Measurements from ENCODE around the gene DTL.

DTL gene

DNA sequence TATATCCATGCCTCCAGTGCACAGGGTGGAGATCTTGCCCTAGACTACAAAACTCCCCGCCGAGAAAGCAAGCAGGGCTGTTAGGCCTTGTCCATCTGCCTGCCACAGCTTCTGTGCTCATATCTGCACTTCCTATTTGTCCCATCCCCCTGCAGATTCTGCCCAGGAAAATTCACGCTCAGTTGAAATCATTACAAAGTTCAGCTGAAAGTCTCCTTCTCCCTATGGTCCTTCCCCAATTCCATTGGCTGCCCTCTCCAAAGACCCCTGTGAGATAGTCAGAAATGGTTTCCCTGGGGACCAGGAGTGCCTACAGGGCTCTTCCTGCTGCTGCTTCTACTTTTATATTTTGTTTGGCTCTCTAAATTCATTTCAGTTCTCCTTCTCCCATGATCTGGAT lies 63.2 kb downstream of the DTL start:
- no peak for DNase-seq

DNA sequence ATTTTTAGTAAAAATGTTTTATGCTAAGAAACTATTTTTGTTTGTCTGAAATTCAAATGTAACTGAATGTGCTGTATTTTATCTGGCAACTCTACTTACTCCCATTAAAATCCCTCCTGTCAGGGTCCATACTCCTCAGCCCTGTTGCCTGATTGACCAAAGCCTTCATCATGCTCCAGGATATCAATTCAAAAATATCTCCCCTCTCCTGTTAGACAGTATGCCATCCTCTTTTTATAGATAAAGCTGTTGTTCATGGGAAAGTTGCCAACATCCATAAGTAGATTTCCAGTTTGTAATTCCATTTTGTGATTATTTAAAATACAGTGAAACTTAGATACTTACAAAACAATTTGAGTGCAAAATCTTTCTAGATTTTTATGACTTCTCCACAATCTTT lies 65.7 kb downstream of the DTL start:
- DNase-seq = no peak

DNA sequence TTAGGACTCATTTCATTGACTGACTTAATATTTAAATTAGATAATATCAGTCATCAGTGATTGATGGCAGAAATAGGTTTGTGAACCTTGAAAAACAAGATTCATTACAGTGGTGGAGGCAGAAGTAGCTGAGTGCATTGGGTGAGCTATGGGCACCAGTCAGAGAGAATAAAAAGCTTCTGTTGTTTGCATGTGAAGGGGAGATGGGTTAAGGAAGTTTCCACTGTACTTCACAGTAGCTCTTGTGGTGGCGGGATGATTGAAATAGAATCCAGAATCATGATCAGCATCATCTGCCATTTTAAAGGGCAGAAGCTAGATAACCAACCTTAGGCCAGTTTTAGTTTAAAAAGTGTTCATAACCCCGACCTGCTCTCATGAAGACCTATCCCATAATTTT lies 66.2 kb downstream of the DTL start:
- DNase-seq = no peak

DNA sequence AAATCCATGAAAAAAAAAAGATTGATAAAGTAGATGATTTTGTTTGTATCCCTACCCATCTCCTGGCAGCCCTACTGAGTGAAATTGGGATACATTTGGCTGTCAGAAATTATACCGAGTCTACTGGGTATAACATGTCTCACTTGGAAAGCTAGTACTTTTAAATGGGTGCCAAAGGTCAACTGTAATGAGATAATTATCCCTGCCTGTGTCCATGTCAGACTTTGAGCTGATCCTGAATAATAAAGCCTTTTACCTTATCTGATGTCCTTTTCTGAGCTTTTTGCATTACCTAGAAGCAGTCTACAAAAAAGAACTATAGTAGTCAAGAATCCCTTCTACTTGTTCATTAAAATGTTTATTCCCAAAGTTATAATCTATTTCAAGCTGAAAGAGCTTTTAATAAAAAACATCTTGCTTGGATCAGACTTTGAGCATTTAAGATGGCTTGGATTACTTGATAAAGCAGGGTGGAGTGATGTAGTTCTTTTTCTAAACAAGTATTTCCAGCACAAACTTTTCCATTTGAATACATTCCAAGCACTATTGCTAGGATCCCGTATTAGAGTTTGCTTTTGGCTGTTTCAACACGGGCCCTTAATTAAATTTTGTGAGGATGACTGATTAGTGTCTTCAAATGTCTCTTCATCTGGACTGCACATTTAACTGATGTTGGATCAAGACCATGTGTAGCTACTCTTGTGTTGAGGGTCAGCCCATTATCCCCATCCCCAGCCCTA lies 69.2 kb downstream of the DTL start:
- DNase-seq = no peak

DNA sequence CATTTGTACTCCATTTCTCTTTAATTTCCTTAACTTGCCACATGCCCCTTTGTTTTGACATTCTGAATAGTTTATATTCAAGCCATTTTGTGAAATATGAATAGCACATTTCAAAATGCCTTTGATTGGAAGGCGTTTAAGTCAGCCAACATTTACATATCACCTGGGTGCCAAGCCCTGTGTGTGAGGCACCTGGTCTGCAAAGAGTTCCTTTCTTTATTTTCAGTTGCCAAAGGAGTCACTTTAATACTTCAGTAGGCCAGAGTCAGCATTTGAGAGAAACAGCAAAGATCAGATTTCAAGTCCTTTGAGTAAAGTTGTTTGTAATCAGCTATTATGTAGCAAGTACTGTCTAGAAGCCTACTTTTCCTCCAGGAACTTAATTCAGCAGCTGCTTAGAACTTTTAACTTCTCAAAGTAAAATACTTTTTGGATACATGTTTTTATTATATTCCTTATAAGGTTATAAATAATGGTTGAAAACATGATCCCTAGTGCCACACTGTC lies 70.8 kb downstream of the DTL start:
- DNase-seq = no peak

GRCh38 chr1:212107481-212107880 lies 71.9 kb downstream of the DTL start:
- DNase-seq = no peak

DNA sequence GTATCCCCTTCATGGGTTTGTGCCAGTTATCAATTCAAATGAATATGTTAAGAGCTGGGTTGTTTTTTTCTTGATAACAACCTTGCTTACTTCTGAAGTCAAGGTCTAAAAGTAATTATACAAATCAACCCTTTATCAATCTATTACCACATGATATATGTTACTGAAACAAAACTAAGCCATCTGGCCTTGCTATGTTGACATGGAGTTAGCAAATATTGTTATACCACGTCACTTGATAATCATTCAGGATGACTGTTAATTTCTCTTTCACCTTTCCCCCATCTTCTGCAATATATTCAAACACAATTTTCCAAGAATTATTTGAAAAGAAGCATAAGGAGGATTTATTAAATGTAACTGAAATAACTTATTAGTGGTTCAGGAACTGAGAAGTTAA lies 72.6 kb downstream of the DTL start:
- DNase-seq = no peak

- no peak for DNase-seq
Observed at GRCh38 chr1:212108981-212109380, 73.4 kb downstream of the DTL start.

- no peak for DNase-seq
Observed at GRCh38 chr1:212109728-212110127, 74.2 kb downstream of the DTL start.

DNA sequence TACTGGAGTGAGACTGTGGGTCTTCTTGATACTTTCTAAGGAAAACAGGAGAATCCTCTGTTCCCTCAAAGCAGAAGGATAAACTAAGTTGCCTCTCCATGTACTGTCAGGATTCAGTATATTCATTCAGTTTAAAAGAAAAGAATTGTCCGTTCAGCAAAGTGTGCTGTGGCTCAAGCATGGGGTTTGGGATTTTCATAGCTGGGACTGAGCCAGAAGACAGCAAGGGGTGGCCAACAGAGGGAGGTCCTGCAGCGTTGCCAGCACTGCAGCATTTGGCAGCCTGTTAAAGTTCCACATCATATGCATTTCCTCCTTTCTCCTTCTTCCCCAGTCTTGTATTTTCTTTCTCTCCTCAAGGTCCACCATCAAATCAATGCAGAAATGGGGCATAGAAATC lies 75.1 kb downstream of the DTL start:
- no peak for DNase-seq

- no peak for DNase-seq
Observed at GRCh38 chr1:212111536-212111935, 76.0 kb downstream of the DTL start.

GRCh38 chr1:212113706-212114105 lies 78.2 kb downstream of the DTL start:
- no peak for DNase-seq

- no peak for DNase-seq
Observed at GRCh38 chr1:212118167-212118871, 82.8 kb downstream of the DTL start.

GRCh38 chr1:212118872-212119260 lies 83.3 kb downstream of the DTL start:
- no peak for DNase-seq

- DNase-seq = no peak
Observed at GRCh38 chr1:212119397-212119837, 83.9 kb downstream of the DTL start.

DNA sequence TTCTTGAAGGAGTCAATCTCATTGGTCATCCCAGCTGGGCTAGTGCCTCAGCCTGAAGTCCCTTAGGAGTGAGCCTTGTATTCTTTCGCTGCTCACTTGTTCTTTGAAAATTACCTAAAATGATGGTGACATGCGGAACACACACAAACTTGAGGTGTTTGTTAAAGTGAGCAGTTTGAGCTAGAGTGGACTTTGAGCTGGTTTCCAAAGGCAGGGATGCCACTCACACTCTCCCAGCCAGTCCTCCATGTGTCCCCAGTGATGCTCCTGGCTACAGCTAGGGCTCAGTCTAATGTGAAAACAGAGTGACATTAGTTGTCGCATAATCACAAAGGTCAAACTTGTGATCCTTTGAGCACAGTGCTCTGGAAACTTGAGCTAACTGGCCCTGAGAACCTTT lies 84.3 kb downstream of the DTL start:
- DNase-seq = no peak

- no peak for DNase-seq
Observed at GRCh38 chr1:212121779-212122178, 86.2 kb downstream of the DTL start.

DNA sequence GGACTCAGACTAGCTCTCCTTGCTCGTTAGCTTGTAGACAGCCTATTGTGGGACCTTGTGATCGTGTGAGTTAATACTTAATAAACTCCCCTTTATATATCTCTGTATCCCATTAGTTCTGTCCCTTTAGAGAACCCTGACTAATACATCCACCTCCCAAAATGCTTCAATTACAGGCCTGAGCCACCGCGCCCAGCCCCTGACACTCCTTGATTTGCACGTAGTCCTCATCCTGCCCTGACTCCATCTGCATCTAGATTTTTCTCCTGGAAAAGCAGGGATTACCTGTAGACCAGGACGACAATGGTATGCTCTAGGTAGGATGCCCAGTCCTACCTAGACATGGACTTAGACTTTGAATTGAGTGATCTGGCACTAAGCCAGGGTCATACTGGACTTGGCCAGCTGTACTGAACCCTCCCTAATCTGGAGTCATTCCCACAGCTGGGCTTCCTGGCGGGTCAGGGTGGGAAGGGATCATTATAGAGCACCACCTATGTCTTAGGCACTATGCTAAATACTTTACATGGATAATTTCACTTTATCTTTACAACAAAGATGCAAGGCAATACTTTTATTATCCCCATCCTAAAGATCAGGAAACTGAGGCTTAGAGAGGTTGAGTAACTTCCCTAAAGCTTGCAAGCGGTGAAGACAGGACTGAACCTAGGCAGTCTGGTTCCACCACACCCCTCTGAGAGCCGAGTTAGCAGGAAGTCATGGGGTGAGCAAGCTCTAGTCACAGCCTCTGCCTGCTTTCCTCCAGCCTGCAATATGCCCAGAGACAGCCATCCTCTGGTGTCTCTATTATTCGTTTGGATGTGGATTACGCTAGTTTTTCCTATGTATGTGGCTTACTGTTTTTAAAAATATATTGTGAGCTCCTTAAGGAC lies 89.4 kb downstream of the DTL start:
- no peak for DNase-seq

- DNase-seq = no peak
Observed at GRCh38 chr1:212125654-212126053, 90.1 kb downstream of the DTL start.

GRCh38 chr1:212127221-212127620 lies 91.7 kb downstream of the DTL start:
- no peak for DNase-seq

DNA sequence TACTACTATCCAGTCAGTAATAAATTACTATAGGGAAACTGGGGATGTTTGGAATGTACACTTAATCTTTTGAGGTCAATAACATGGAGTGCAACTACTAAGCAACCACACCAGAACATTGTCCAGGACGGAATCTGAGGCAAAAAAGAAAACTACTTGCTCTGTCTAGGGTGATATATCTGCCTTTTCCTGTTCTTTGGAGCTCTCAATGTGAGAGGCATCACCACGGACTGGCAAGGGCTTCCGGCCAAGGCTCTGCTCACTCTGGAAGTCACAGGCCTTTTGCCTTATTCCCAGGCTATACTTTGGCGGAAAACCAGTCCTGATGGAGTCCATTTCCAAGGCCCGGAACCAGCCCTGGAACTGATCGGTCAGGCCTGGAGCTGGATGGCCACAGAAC lies 94.2 kb downstream of the DTL start:
- no peak for DNase-seq

DNA sequence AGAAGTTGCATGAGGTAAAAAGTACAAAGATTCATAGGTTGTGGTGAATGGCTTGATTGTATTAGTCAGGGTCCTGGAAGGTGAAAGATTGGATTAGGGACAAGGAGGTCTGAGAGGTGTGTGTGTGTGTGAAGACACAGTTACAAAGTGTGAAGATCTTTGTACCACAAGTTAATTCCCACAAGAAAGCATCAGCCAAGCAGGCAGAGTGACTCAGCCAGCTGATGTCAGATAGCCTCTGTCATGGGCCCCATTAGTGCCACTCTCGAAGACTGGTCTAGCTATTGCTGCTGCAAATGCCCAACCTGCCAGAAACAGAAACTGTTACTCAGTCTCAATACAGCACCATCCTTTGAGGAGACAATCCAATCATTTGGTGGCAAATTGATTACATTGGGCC lies 96.5 kb downstream of the DTL start:
- no peak for DNase-seq

DNA sequence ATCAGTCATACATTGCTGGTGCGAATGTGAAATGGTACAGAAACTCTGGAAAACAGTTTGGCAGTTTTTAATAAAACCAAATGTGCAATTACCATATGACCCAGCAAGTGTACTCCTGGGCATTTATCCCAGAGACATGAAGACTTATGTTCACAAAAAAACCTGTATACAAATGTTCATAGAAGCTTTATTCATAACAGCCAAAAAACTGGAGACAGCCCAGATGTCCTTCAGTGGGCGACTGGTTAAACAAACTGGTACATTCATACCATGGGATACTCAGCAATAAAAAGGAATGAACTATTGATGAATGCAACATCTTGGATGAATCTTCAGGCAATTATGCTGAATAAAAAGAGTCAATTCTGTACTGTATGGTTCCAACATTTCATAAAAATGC lies 97.8 kb downstream of the DTL start:
- DNase-seq = no peak

GRCh38 chr1:212135166-212135565 lies 99.6 kb downstream of the DTL start:
- no peak for DNase-seq
